HG02852 (cell line): ENCODE measurements around the gene FOXP4.
"Not testable (repeated sequence)": the region's sequence is repeated elsewhere in the genome, so short reads cannot be mapped to it uniquely, and the experiment has no call there.

ENCODE experiments used
- ATAC-seq: cut with Tn5 transposase; IDR thresholded peaks from one replicate; pipeline ENCODE4 v1.9.1; 2021; ENCODE audit warnings: mild to moderate bottlenecking, moderate library complexity; ENCODE audit not compliant: unreplicated experiment

FOXP4 gene

DNA sequence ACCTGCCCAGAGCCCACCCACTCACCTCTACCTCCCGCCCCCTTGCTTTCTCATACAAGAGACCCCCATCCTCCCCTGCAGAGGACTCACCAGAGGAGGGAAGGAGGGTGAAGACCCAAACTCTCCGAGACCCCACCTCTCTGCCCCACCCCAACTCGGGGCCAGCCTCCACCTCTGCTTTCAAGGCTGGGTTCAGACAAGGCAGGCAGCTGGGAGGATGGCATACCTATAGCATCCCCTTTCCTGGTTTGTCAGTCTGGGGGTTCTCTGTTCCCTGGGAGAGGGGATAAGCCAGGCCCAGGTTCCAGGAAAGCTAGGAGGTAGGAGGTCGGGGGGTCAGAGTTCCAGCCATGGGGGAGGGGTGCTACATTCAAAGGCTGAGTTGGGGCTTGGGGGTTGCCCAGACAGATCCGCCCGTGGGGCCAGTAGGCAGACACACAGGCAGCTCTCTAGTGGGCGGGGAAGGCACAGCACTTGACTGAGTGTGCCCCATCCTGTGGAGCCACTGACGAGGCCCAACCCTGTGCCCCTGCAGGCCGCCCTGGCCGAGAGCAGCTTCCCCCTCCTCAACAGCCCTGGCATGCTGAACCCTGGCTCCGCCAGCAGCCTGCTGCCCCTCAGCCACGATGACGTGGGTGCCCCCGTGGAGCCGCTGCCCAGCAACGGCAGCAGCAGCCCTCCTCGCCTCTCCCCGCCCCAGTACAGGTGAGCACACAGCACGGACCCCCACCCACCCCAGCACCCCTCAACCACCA, 51.2 kb downstream of the FOXP4 start:
- ATAC-seq: no peak

- no peak for ATAC-seq
These were observed 52.5 kb downstream of the FOXP4 start for GRCh38 chr6:41598670-41599014.

DNA sequence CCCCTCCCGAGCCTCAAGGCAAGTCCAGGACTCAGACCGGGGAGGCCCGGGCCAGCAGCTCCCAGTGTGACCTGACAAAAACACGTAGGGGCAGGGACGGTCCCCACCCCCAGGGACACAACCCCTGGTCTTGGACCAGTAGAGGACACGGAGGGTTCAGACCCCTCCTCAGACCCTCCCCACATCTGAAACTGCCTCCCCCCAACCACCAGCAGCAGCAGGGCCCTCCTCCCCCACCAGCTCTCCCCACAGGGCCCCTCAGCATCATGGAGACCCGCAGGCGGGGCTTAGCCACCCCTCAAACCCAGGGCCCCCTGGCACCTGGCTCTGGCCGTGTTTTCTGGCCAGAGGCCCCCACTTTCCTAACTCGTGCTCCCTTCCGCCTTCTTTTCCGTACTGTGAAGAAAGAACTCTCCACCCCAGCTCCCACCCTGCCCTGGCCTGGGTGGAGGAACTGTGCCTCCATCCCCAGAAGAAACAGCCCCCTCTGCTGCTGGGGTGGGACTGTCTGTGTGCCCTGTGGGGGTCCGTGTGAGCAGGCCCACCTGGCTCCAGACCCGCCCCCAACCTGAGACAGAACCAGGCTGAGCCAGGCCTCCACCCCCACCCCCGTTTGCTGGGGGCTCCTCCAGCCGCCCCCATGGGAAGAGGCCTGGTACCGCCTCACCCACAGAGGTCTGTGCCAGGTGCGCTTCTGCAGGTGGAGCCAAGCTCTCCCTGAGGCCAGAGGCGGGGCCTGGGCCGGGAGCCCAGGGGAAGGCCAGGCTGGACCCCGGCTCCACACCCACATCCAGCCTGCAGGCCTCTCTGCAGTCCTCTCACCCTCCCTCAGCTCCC, 53.1 kb downstream of the FOXP4 start:
- no peak for ATAC-seq

- no peak for ATAC-seq
These were observed 53.8 kb downstream of the FOXP4 start for GRCh38 chr6:41599852-41600445.

- ATAC-seq: no peak
These were observed 54.5 kb downstream of the FOXP4 start for GRCh38 chr6:41600499-41601247.

GRCh38 chr6:41601248-41601549, 55.0 kb downstream of the FOXP4 start:
- no peak for ATAC-seq

- no peak for ATAC-seq
These were observed 56.2 kb downstream of the FOXP4 start for GRCh38 chr6:41602422-41602743.

- ATAC-seq: no peak
These were observed 56.9 kb downstream of the FOXP4 start for GRCh38 chr6:41602864-41603608.

GRCh38 chr6:41604006-41604405, 57.8 kb downstream of the FOXP4 start:
- ATAC-seq: no peak

DNA sequence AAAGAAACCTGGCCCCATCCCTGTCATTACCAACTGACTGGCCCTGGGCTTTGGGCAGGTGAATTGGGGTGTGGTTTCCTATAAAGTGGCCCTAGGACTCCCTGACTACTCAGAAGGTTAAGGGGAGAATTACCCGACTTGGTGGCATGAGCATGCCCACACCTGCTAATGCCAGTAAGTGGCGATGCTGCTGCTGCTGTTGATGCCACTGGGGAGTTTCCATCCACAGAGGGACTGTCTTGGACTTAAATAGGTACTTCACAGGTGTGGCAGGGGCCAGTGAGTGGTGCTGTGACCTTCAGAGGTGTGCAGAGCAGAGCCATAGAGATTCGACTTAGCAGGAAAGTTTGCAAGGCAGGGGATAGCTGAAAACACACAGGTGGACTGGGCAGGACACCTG, 59.5 kb downstream of the FOXP4 start:
- ATAC-seq: no peak

- no peak for ATAC-seq
These were observed 60.9 kb downstream of the FOXP4 start for GRCh38 chr6:41607036-41607435.

DNA sequence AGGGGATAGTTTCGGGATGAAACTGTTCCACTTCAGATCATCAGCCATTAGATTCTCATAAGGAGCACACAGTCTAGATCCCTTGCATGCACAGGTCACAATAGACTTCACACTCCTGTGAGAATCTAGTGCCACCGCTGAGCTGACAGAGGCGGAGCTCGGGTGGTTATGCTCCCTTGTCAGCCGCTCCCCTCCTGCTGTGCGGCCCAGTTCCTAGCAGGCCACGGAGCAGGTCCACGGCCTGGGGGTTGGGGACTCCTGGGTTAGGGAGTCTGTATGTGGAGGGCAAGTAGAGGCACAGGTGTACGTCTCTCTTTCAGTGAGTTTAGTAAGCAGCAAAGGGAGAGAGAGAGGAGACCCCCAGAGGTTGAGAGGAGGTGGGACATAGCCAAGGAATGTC, 61.6 kb downstream of the FOXP4 start:
- no peak for ATAC-seq

- ATAC-seq: no peak
These were observed 62.4 kb downstream of the FOXP4 start for GRCh38 chr6:41608443-41609151.

- no peak for ATAC-seq
These were observed 68.5 kb downstream of the FOXP4 start for GRCh38 chr6:41614715-41615114.

DNA sequence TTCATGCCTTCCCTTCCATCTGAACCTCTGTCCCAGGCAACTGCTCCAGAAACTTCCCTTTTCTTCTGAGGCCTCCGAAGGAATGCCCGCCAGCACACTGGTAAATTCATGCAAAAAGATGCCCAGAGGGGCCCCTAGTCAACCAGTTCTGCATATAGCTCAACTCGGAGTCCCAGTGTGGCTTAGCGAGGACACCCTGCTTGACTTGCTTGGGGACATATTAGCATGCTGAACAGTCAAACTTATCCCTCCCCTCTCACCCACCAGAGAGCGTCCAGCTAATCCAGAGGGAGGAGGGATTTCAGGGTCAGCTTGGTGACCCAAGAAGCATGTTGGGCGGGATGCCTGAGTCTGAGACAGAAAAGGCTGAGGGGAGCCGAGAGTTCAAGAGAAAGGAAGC, 69.1 kb downstream of the FOXP4 start:
- ATAC-seq: no peak

GRCh38 chr6:41618598-41618997, 72.4 kb downstream of the FOXP4 start:
- no peak for ATAC-seq

GRCh38 chr6:41619193-41619592, 73.0 kb downstream of the FOXP4 start:
- not testable (repeated sequence) for ATAC-seq

DNA sequence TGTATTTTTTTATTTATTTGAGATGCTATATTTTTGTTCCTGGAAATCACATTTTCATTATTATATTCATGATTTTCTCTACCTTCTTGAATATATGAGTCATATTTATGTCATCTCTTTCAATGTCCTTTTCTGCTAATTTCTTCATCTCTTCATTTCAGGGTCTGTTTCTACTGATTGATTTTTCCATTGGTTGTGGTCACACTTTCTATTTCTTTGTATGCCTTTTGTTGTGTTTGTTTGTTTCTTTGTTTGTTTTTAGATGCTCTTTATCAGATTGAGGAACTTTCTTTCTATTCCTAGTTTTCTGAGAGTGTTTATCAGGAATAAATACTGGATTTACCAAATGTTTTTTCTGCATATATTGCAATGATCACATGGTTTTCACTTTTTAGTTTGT, 75.2 kb downstream of the FOXP4 start:
- no peak for ATAC-seq

- ATAC-seq: no peak
These were observed 75.6 kb downstream of the FOXP4 start for GRCh38 chr6:41621802-41622201.
